Endothelial cell of umbilical vein (primary cell): ENCODE results near the gene RASSF3. TPM values are rescaled to one million over a fixed set of nuclear protein-coding genes. Genes with fewer than 3 reads are reported as not detected.

ENCODE experiments used
- BruUV-seq: library from RNA; stranded (reverse); fragments of 400-500 nt; replicated peaks from 2 replicates; lab custom pipeline; 2021; lab: Mats Ljungman, UMichigan
- CTCF ChIA-PET: fragments of 300-600, 350-600 bp; sonication (Branson Sonifier 250); formaldehyde crosslinking; loops from one replicate; lab custom pipeline; 2021; ENCODE audit warnings: antibody characterized with exemption, inconsistent platforms; lab: Charles Lee
- POLR2A ChIA-PET: fragments of 300-600, 350-600 bp; sonication (Branson Sonifier 250); formaldehyde crosslinking; loops from one replicate; lab custom pipeline; 2021; ENCODE audit warnings: antibody characterized with exemption, inconsistent platforms; lab: Charles Lee
- DNase-seq: peaks from one replicate; pipeline ENCODE4 v3.0.0-alpha.2; 2011; ENCODE audit warnings: low read depth, low spot score
- FAIRE-seq: peaks from 2 replicates; lab custom pipeline; 2011; peaks lifted over from hg19 to GRCh38; lab: Jason Lieb, UNC
- H2AFZ ChIP-seq: 2 replicates; pipeline ENCODE4 v1.6.0; 2012; ENCODE audit warnings: low read depth, low read length, control low read depth, inconsistent platforms
- H3K27ac ChIP-seq: 2 replicates; pipeline ENCODE4 v1.5.1; 2011; ENCODE audit warnings: low read depth, mild to moderate bottlenecking, control low read depth, low read length, moderate library complexity; ENCODE audit not compliant: insufficient read depth
- H3K27me3 ChIP-seq, 2 experiments: 2 replicates each; pipeline versions ENCODE4 v1.6.0 to v1.6.1; 2011; ENCODE audit warnings: low read length in 2 of 2, mixed read lengths in 1 of 2; ENCODE audit not compliant: control insufficient read depth in 2 of 2, insufficient read depth in 2 of 2
- H3K36me3 ChIP-seq, 2 experiments: 2 replicates in 1 of 2; 3 replicates in 1 of 2; pipeline ENCODE4 v1.5.1; 2011; ENCODE audit warnings: low read length in 2 of 2, mild to moderate bottlenecking in 1 of 2, moderate library complexity in 1 of 2; ENCODE audit not compliant: control insufficient read depth in 2 of 2, insufficient read depth in 2 of 2; ENCODE audit errors: extremely low read depth in 1 of 2
- H3K4me1 ChIP-seq: 3 replicates; pipeline ENCODE4 v1.5.1; 2011; ENCODE audit warnings: mild to moderate bottlenecking, low read length; ENCODE audit not compliant: control insufficient read depth, insufficient read depth; ENCODE audit errors: extremely low read depth
- H3K4me2 ChIP-seq: 2 replicates; pipeline ENCODE4 v1.6.1; 2011; ENCODE audit warnings: low read length, control low read depth, mixed read lengths; ENCODE audit not compliant: insufficient read depth
- H3K4me3 ChIP-seq, 3 experiments: fragments of 200-600 bp in 1 of 3; sonication (generic), shearing (Covaris generic) in 1 of 3; replicated peaks in 1 of 3; 2 replicates each; pipeline ENCODE4 v1.5.1; 2011 to 2016; ENCODE audit warnings: control low read depth in 3 of 3, low read length in 3 of 3, mild to moderate bottlenecking in 2 of 3, inconsistent platforms in 1 of 3, low read depth in 1 of 3, moderate library complexity in 1 of 3; ENCODE audit not compliant: insufficient read depth in 1 of 3
- H3K79me2 ChIP-seq: 2 replicates; pipeline ENCODE4 v1.6.0; 2012; ENCODE audit warnings: low read length, inconsistent platforms; ENCODE audit not compliant: control insufficient read depth, insufficient read depth
- H3K9ac ChIP-seq: replicated peaks from 2 replicates; pipeline ENCODE3; 2011; ENCODE audit warnings: low read length, control low read depth; ENCODE audit not compliant: insufficient read depth; ENCODE audit errors: extremely low read depth
- H3K9me1 ChIP-seq: replicated peaks from 3 replicates; pipeline ENCODE4 v1.6.0; 2011; ENCODE audit warnings: mild to moderate bottlenecking, low read length; ENCODE audit not compliant: control insufficient read depth, insufficient read depth; ENCODE audit errors: extremely low read depth
- H3K9me3 ChIP-seq: replicated peaks from 2 replicates; pipeline ENCODE4 v1.5.1; 2012; ENCODE audit warnings: low read length, inconsistent platforms; ENCODE audit not compliant: control insufficient read depth, insufficient read depth
- H4K20me1 ChIP-seq: replicated peaks from 2 replicates; pipeline ENCODE3; 2011; ENCODE audit warnings: mild to moderate bottlenecking, low read length; ENCODE audit not compliant: control insufficient read depth, insufficient read depth; ENCODE audit errors: extremely low read depth
- EZH2 ChIP-seq: IDR thresholded peaks from 2 replicates; pipeline ENCODE4 v1.6.1; 2012; ENCODE audit warnings: borderline replicate concordance, low read depth, mild to moderate bottlenecking, moderate library complexity, low read length, inconsistent platforms; ENCODE audit not compliant: severe bottlenecking
- FOS ChIP-seq: IDR thresholded peaks from 2 replicates; pipeline ENCODE4 v1.6.1; 2011; ENCODE audit warnings: mild to moderate bottlenecking, low read length, moderate library complexity, borderline replicate concordance; ENCODE audit not compliant: insufficient read depth
- GATA2 ChIP-seq: IDR thresholded peaks from 2 replicates; pipeline ENCODE4 v1.7.0; 2011; ENCODE audit warnings: low read depth, mild to moderate bottlenecking, moderate library complexity, mixed read lengths, low read length; ENCODE audit not compliant: insufficient read length, insufficient read depth
- JUN ChIP-seq: IDR thresholded peaks from 2 replicates; pipeline ENCODE4 v1.6.1; 2011; ENCODE audit warnings: borderline replicate concordance, low read depth; ENCODE audit not compliant: insufficient read length, insufficient read depth
- MYC ChIP-seq: IDR thresholded peaks from one replicate; pipeline ENCODE4 v1.6.1; 2011; ENCODE audit warnings: mild to moderate bottlenecking, low read depth, low read length
- POLR2A ChIP-seq: IDR thresholded peaks from 2 replicates; pipeline ENCODE4 v1.6.1; 2012; ENCODE audit warnings: low read depth, mild to moderate bottlenecking, control low read depth, low read length
- POLR2AphosphoS5 ChIP-seq: IDR thresholded peaks from 2 replicates; pipeline ENCODE4 v1.6.1; 2012; ENCODE audit warnings: low read depth, mild to moderate bottlenecking, control low read depth, low read length, moderate library complexity; ENCODE audit not compliant: insufficient read depth
- dilution Hi-C: fragments of 300-500 bp; cut with MboI; formaldehyde crosslinking; loops from one replicate; pipeline ENCODE4 v1.15.0; 2019; ENCODE audit warnings: low sequenced_read_pairs; ENCODE audit not compliant: extremely low pct_ligation_motif_present
- intact Hi-C: fragments of 100-400 bp; cut with micrococcal nuclease; formaldehyde crosslinking; loops from one replicate; pipeline ENCODE4 v1.10.0; 2022
- polyA plus RNA-seq, 4 experiments: library from polyadenylated mRNA; depleted of rRNA in 3 of 4; stranded (reverse) in 3 of 4; unstranded in 1 of 4; fragments of >200 nt; gene quantifications; 2 replicates each; pipeline versions ENCODE4 v1.2.1 to v1.2.3, GENCODE V29; 2011 to 2012; ENCODE audit warnings: missing spikeins in 1 of 4
- total RNA-seq: library from RNA; stranded (reverse); gene quantifications from 2 replicates; pipeline ENCODE4 v1.2.3, GENCODE V29; 2021
- TF ChIP-seq, protein P1 (sequence below), 2 donors: IDR thresholded peaks; 1 replicate in 1 of 2; 2 replicates in 1 of 2; pipeline ENCODE4 v1.5.1; 2011; ENCODE audit warnings: low read length in 2 of 2, mild to moderate bottlenecking in 2 of 2, moderate library complexity in 2 of 2, control low read depth in 1 of 2, inconsistent platforms in 1 of 2, low read depth in 1 of 2; ENCODE audit not compliant: insufficient read depth in 1 of 2; ENCODE audit errors: extremely low read depth in 1 of 2
- TF ChIP-seq, protein P2 (sequence below): IDR thresholded peaks from 2 replicates; pipeline ENCODE4 v1.6.1; 2011; ENCODE audit not compliant: insufficient read depth, insufficient read length

Gene RASSF3
- total and polyA plus RNA-seq, 2 donors (not counting 3 experiments of a cell fraction or from before 2014, with no cell fraction given): 20.2 to 60.8 TPM

DNA sequence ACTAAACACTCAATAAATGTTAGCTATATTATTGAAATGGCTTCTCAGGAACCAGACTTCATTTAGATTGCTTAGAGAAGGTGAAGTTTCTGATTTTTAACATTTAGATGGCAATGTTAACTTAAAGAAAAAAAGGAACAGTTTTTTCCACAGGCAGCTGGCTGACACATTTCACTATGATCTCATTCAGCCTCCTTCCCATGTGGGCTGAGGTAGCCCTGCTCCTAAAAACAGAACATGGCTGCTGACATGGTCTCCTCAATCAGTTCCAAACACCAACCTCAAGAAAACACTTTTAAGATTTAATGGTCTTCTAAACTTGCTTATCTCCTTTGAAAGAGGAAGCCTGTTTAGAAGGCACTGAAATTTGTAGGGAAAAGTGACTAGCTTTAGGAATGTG lies 125.1 kb downstream of the RASSF3 start:
- Histone ChIP-seq H3K4me3 (no peak overlapping the region), H4K20me1 (no peaks in the 10 kb centered on the region), H3K27ac (no peak overlapping the region), H3K9me3 (no peaks in the 10 kb centered on the region), H3K27me3 (no peaks in the 10 kb centered on the region), H3K4me2 (no peak overlapping the region), H2AFZ (no peak overlapping the region), H3K9me1 (no peaks in the 10 kb centered on the region), H3K36me3 (peaks cover 6 to 34% of the 10 kb centered on the region in 2 experiments), H3K79me2 (no peaks in the 10 kb centered on the region), H3K4me1 (peaks cover 16% of the 10 kb centered on the region), H3K9ac (no peak overlapping the region)
- ChIA-PET POLR2A (no interaction called here), CTCF (interaction anchor here (0.6 to 1.1 kb wide), 3 partner anchors 12 to 66 kb away, joined by 3 read pairs; no protein-coding TSS in a partner anchor)
- TF ChIP-seq EZH2 (no peak), FOS (no peak), GATA2 (no peak), POLR2AphosphoS5 (no peak), POLR2A (no peak), JUN (no peak), MYC (no peak)
- TF ChIP-seq, protein P1, sequence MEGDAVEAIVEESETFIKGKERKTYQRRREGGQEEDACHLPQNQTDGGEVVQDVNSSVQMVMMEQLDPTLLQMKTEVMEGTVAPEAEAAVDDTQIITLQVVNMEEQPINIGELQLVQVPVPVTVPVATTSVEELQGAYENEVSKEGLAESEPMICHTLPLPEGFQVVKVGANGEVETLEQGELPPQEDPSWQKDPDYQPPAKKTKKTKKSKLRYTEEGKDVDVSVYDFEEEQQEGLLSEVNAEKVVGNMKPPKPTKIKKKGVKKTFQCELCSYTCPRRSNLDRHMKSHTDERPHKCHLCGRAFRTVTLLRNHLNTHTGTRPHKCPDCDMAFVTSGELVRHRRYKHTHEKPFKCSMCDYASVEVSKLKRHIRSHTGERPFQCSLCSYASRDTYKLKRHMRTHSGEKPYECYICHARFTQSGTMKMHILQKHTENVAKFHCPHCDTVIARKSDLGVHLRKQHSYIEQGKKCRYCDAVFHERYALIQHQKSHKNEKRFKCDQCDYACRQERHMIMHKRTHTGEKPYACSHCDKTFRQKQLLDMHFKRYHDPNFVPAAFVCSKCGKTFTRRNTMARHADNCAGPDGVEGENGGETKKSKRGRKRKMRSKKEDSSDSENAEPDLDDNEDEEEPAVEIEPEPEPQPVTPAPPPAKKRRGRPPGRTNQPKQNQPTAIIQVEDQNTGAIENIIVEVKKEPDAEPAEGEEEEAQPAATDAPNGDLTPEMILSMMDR (IDR thresholded peaks at IDR 0.05; ENCODE audit: extremely low read depth in 1 of 2, insufficient read depth in 1 of 2, low read depth in 1 of 2, low read length in 2 of 2): no peak
- TF ChIP-seq, protein P2, sequence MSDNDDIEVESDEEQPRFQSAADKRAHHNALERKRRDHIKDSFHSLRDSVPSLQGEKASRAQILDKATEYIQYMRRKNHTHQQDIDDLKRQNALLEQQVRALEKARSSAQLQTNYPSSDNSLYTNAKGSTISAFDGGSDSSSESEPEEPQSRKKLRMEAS: no peak
- BruUV-seq: no TSS peak
- DNase-seq (no peak), FAIRE-seq (no peak)
- intact Hi-C loops: no loop called here
- dilution Hi-C loops: no loop called here
